Measurements from ENCODE around the gene PRDM16. TPM values are rescaled to one million over a fixed set of nuclear protein-coding genes. Genes with fewer than 3 reads are reported as not detected.
A peak's percentile ranks its signal among the peaks of the same experiment; 100 is the strongest.

The PRDM16 gene
- total and polyA plus RNA-seq, 2 of the 13 experiments (the other 11 are each of a cell fraction or from before 2014, with no cell fraction given) = 0.15 to 0.81 TPM

DNA sequence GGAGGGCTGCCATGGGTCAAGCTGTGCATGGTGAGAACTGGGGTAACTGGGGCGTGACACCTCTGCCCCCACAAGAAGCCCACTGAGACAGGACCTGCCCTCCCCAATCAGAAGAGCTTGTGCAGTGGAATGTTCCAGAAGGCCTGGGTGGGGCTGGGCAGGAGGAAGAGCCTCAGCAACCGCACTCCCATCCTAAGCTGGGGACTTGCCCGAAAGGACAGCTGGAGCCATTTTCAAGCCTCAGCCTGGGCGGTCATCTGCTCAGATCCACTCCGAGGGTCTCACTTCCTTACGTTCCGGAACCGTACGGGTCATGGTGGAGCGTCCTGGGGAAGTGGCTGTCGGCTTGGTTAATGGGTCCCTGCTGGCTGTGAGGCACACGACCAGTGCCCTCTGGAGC, 226.8 kb downstream of the PRDM16 start (continued):
- TF ChIP-seq ZNF468 (CRISPR knock-in tag; IDR thresholded peaks at IDR 0.05) (no peak), FOXJ3 (CRISPR knock-in tag; IDR thresholded peaks at IDR 0.05; ENCODE audit: borderline replicate concordance) (no peak)
- TF ChIP-seq, protein P1, sequence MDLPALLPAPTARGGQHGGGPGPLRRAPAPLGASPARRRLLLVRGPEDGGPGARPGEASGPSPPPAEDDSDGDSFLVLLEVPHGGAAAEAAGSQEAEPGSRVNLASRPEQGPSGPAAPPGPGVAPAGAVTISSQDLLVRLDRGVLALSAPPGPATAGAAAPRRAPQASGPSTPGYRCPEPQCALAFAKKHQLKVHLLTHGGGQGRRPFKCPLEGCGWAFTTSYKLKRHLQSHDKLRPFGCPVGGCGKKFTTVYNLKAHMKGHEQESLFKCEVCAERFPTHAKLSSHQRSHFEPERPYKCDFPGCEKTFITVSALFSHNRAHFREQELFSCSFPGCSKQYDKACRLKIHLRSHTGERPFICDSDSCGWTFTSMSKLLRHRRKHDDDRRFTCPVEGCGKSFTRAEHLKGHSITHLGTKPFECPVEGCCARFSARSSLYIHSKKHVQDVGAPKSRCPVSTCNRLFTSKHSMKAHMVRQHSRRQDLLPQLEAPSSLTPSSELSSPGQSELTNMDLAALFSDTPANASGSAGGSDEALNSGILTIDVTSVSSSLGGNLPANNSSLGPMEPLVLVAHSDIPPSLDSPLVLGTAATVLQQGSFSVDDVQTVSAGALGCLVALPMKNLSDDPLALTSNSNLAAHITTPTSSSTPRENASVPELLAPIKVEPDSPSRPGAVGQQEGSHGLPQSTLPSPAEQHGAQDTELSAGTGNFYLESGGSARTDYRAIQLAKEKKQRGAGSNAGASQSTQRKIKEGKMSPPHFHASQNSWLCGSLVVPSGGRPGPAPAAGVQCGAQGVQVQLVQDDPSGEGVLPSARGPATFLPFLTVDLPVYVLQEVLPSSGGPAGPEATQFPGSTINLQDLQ (CRISPR knock-in tag; IDR thresholded peaks at IDR 0.05) = no peak

- FAIRE-seq = no peak
- H3K27me3 ChIP-seq (ENCODE audit: control insufficient read depth in 1 of 2, insufficient read depth in 2 of 2, low read length in 2 of 2) = no peaks in the 10 kb centered on the region
Measured at GRCh38 chr1:3296326-3296725, 227.3 kb downstream of the PRDM16 start.

More at GRCh38 chr1:3296326-3296725, 227.3 kb downstream of the PRDM16 start:
- H3K27ac ChIP-seq (ENCODE audit: extremely low read length, insufficient read depth, low read length) = no peak overlapping the region
- peaks cover 47% of the 10 kb centered on the region for H3K4me1 ChIP-seq (ENCODE audit: insufficient read depth, low read length)
- BruUV-seq (replicated peaks) = no TSS peak
- no peaks in the 10 kb centered on the region for H3K36me3 ChIP-seq (replicated peaks in 1 of 2; ENCODE audit: control insufficient read depth in 1 of 2, insufficient read depth in 2 of 2, low read length in 2 of 2)
- TF ChIP-seq PAXIP1 (CRISPR knock-in tag; conservative IDR thresholded peaks at IDR 0.05) (no peak), ZNF687 (CRISPR knock-in tag; IDR thresholded peaks at IDR 0.05) (0 out of 2 replicates have a peak, but pooled peaks have one; percentile 5), TEAD3 (CRISPR knock-in tag; optimal IDR thresholded peaks at IDR 0.05; ENCODE audit: borderline replicate concordance) (no peak), RNF2 (conservative IDR thresholded peaks at IDR 0.05; ENCODE audit: low read depth) (no peak)
- no peak overlapping the region for H3K9ac ChIP-seq (ENCODE audit: insufficient read depth, low read depth, low read length)
- no peak overlapping the region for H3K4me3 ChIP-seq (replicated peaks in 1 of 3; ENCODE audit: insufficient read depth in 1 of 3, low read depth in 2 of 3, low read length in 3 of 3)
- in situ Hi-C loops (cut with HindIII; ENCODE audit: extremely low pct_ligation_motif_present, low pct_unique_long_range_greater_than_20kb) = loop anchor here (25.0 kb wide), 1 partner anchor 234 kb away; the partner anchor contains the start of gene PRDM16
- 88% methylated on average over 8 of the region's 11 CpGs for WGBS (ENCODE audit: low lambda C conversion rate)
- ChIA-PET POLR2A (no interaction called here), CTCF (ENCODE audit: low intra/inter-chr PET ratio, low total read pairs) (no interaction called here)
- H2AFZ ChIP-seq (ENCODE audit: low read length) = no peak overlapping the region
- no peaks in the 10 kb centered on the region for H4K20me1 ChIP-seq (ENCODE audit: insufficient read depth, low read length)
- no peaks in the 10 kb centered on the region for H3K79me2 ChIP-seq (ENCODE audit: insufficient read depth, low read length)
- no peak for ATAC-seq
- no peaks in the 10 kb centered on the region for H3K9me3 ChIP-seq (ENCODE audit: low read length)
- intact Hi-C loops (cut with micrococcal nuclease; ENCODE audit: unreplicated experiment) = no loop called here
- no peak for DNase-seq (ENCODE audit: low spot score)
- H3K4me2 ChIP-seq (ENCODE audit: low read depth, low read length) = no peak overlapping the region
